GM18526 (cell line): ENCODE results near the gene OLFM2.

Experiments
- POLR2A ChIP-seq: IDR thresholded peaks from 3 replicates; pipeline ENCODE4 v1.6.1; 2011; ENCODE audit not compliant: insufficient read length; ENCODE audit errors: extremely low read depth

Gene OLFM2

GRCh38 chr19:9916719-9917118 is 19.6 kb downstream of the OLFM2 start:
- no peak for TF ChIP-seq POLR2A

GRCh38 chr19:9914315-9915207 is 21.8 kb downstream of the OLFM2 start:
- no peak for TF ChIP-seq POLR2A

- no peak for TF ChIP-seq POLR2A
These were observed 22.4 kb downstream of the OLFM2 start for GRCh38 chr19:9914001-9914314.

- TF ChIP-seq POLR2A: no peak
These were observed 22.9 kb downstream of the OLFM2 start for GRCh38 chr19:9913237-9914000.

GRCh38 chr19:9912551-9913236 is 23.6 kb downstream of the OLFM2 start:
- no peak for TF ChIP-seq POLR2A

- no peak for TF ChIP-seq POLR2A
These were observed 24.7 kb downstream of the OLFM2 start for GRCh38 chr19:9911524-9912185.

GRCh38 chr19:9910625-9911024 is 25.7 kb downstream of the OLFM2 start:
- no peak for TF ChIP-seq POLR2A

GRCh38 chr19:9909251-9909650 is 27.1 kb downstream of the OLFM2 start:
- no peak for TF ChIP-seq POLR2A

GRCh38 chr19:9906475-9907087 is 29.7 kb downstream of the OLFM2 start:
- no peak for TF ChIP-seq POLR2A

- TF ChIP-seq POLR2A: no peak
These were observed 33.0 kb downstream of the OLFM2 start for GRCh38 chr19:9903336-9903735.

GRCh38 chr19:9901642-9902041 is 34.7 kb downstream of the OLFM2 start:
- TF ChIP-seq POLR2A: no peak

GRCh38 chr19:9901020-9901419 is 35.3 kb downstream of the OLFM2 start:
- no peak for TF ChIP-seq POLR2A

GRCh38 chr19:9891609-9892373 is 44.5 kb downstream of the OLFM2 start:
- TF ChIP-seq POLR2A: no peak

- TF ChIP-seq POLR2A: no peak
These were observed 51.2 kb downstream of the OLFM2 start for GRCh38 chr19:9885077-9885552.

GRCh38 chr19:9883764-9884163 is 52.6 kb downstream of the OLFM2 start:
- TF ChIP-seq POLR2A: no peak
